GM12878 (cell line): ENCODE data around the gene FBLN5. TPM values are rescaled to one million over a fixed set of nuclear protein-coding genes. Genes with fewer than 3 reads are reported as not detected.
A peak's percentile ranks its signal among the peaks of the same experiment; 100 is the strongest.

Experiments used
- ATAC-seq: fragments of 200-7000 bp; cut with Tn5 transposase; 3 replicates; pipeline ENCODE4 v1.9.1; 2020; ENCODE audit warnings: mild to moderate bottlenecking, moderate library complexity
- BruUV-seq: library from RNA; stranded (reverse); fragments of 400-500 nt; replicated peaks from 2 replicates; lab custom pipeline; 2021; lab: Mats Ljungman, UMichigan
- CTCF ChIA-PET: fragments of 300-600 bp; sonication (Branson Sonifier 250); formaldehyde crosslinking; extraction: SDS; loops from one replicate; lab custom pipeline; 2021; ENCODE audit warnings: inconsistent platforms; lab: Yijun Ruan, JAX
- POLR2A ChIA-PET: fragments of 350-600 bp; formaldehyde crosslinking; extraction: SDS; loops from one replicate; lab custom pipeline; 2021; ENCODE audit warnings: inconsistent platforms; lab: Charles Lee
- RAD21 ChIA-PET: fragments of 300-600 bp; sonication (Branson Sonifier 250); formaldehyde crosslinking; loops from one replicate; lab custom pipeline; 2023; ENCODE audit warnings: antibody characterized with exemption; ENCODE audit not compliant: unreplicated experiment; lab: Charles Lee
- SMC1A ChIA-PET: fragments of 300-600 bp; sonication (Branson Sonifier 250); formaldehyde crosslinking; loops from one replicate; lab custom pipeline; 2023; ENCODE audit not compliant: unreplicated experiment, uncharacterized antibody; lab: Charles Lee
- DNase-seq: peaks from one replicate; pipeline ENCODE4 v3.0.0-alpha.2; 2011; ENCODE audit warnings: low read depth, low spot score
- FAIRE-seq: peaks from 3 replicates; lab custom pipeline; 2011; peaks lifted over from hg19 to GRCh38; lab: Jason Lieb, UNC
- H2AFZ ChIP-seq: 2 replicates; pipeline ENCODE4 v1.6.0; 2011; ENCODE audit warnings: low read depth, low read length, control low read depth; ENCODE audit not compliant: control insufficient read depth
- H3K27ac ChIP-seq: 2 replicates; pipeline ENCODE4 v1.5.1; 2011; ENCODE audit warnings: control low read depth; ENCODE audit not compliant: control insufficient read depth, insufficient read depth
- H3K27me3 ChIP-seq, 2 experiments: replicated peaks in 1 of 2; 2 replicates each; pipeline versions ENCODE4 v1.6.0 to v1.6.1; 2011; ENCODE audit warnings: low read length in 1 of 2; ENCODE audit not compliant: control insufficient read depth in 2 of 2, insufficient read depth in 2 of 2
- H3K36me3 ChIP-seq, 2 experiments: 2 replicates each; pipeline ENCODE4 v1.5.1; 2011; ENCODE audit warnings: low read length in 1 of 2; ENCODE audit not compliant: control insufficient read depth in 2 of 2, insufficient read depth in 2 of 2
- H3K4me1 ChIP-seq: 2 replicates; pipeline ENCODE4 v1.6.1; 2011; ENCODE audit warnings: mild to moderate bottlenecking, low read length, moderate library complexity, mixed read lengths; ENCODE audit not compliant: control insufficient read depth, insufficient read depth
- H3K4me2 ChIP-seq: 2 replicates; pipeline ENCODE4 v1.6.0; 2011; ENCODE audit warnings: control low read depth; ENCODE audit not compliant: control insufficient read depth, insufficient read depth
- H3K4me3 ChIP-seq: fragments of 200-600 bp; sonication (generic); 2 replicates; pipeline ENCODE4 v1.5.1; 2016
- H3K79me2 ChIP-seq: 2 replicates; pipeline ENCODE4 v1.6.0; 2011; ENCODE audit warnings: low read length; ENCODE audit not compliant: control insufficient read depth, insufficient read depth
- H3K9ac ChIP-seq: 2 replicates; pipeline ENCODE4 v1.8.0; 2011; ENCODE audit warnings: low read length, control low read depth, mixed read lengths; ENCODE audit not compliant: control insufficient read depth, insufficient read depth
- H3K9me3 ChIP-seq: replicated peaks from 3 replicates; pipeline ENCODE4 v1.5.1; 2011; ENCODE audit warnings: mild to moderate bottlenecking, low read length; ENCODE audit not compliant: control insufficient read depth, insufficient read depth
- H4K20me1 ChIP-seq: 2 replicates; pipeline ENCODE4 v1.6.0; 2011; ENCODE audit not compliant: control insufficient read depth, insufficient read depth
- BHLHE40 ChIP-seq, 2 experiments: fragments of 450-650 bp in 1 of 2; IDR thresholded peaks; 2 replicates each; pipeline ENCODE4 v1.6.1; 2011 to 2017; ENCODE audit warnings: low read depth in 2 of 2, borderline replicate concordance in 1 of 2, improper control_type of control experiment in 1 of 2, low read length in 1 of 2, mild to moderate bottlenecking in 1 of 2
- CEBPZ ChIP-seq: fragments of 150-350 bp; IDR thresholded peaks from 2 replicates; pipeline ENCODE4 v1.6.1; 2016; ENCODE audit warnings: low read depth, low read length
- CREM ChIP-seq: IDR thresholded peaks from 2 replicates; pipeline ENCODE4 v1.6.1; 2014; ENCODE audit warnings: antibody characterized with exemption, low read depth
- IKZF2 ChIP-seq, 2 experiments: fragments of 450-650 bp; IDR thresholded peaks; 2 replicates each; pipeline ENCODE4 v1.6.1; 2017; ENCODE audit warnings: mild to moderate bottlenecking in 2 of 2, moderate library complexity in 2 of 2
- MTA2 ChIP-seq: fragments of 450-650 bp; IDR thresholded peaks from 2 replicates; pipeline ENCODE4 v1.6.1; 2016; ENCODE audit warnings: low read depth, mild to moderate bottlenecking, moderate library complexity
- NBN ChIP-seq: fragments of 450-650 bp; IDR thresholded peaks from 2 replicates; pipeline ENCODE4 v1.6.1; 2016
- NFXL1 ChIP-seq: fragments of 450-650 bp; IDR thresholded peaks from 2 replicates; pipeline ENCODE4 v1.6.1; 2017; ENCODE audit warnings: antibody characterized with exemption, mild to moderate bottlenecking, borderline replicate concordance
- PKNOX1 ChIP-seq: fragments of 450-650 bp; IDR thresholded peaks from 2 replicates; pipeline ENCODE4 v1.6.1; 2016; ENCODE audit warnings: mild to moderate bottlenecking
- POLR2A ChIP-seq: IDR thresholded peaks from 2 replicates; pipeline ENCODE4 v1.6.1; 2011; ENCODE audit warnings: low read depth, mild to moderate bottlenecking, low read length
- RAD21 ChIP-seq: IDR thresholded peaks from 2 replicates; pipeline ENCODE4 v1.6.1; 2011; ENCODE audit warnings: mild to moderate bottlenecking, low read depth, low read length, moderate library complexity; ENCODE audit not compliant: insufficient read depth
- RFX5 ChIP-seq: IDR thresholded peaks from 2 replicates; pipeline ENCODE4 v1.6.1; 2011; ENCODE audit warnings: low read depth, low read length, improper control_type of control experiment
- SMC3 ChIP-seq: IDR thresholded peaks from 2 replicates; pipeline ENCODE4 v1.6.1; 2011; ENCODE audit warnings: low read length, improper control_type of control experiment, borderline replicate concordance
- SP1 ChIP-seq: IDR thresholded peaks from one replicate; pipeline ENCODE4 v1.6.1; 2011; ENCODE audit warnings: low read depth, low read length
- ZBTB4 ChIP-seq: fragments of 450-650 bp; formaldehyde crosslinking; IDR thresholded peaks from 2 replicates; pipeline ENCODE4 v1.4.0; 2022; ENCODE audit warnings: mild to moderate bottlenecking, moderate library complexity
- WGBS: methylation state at CpG from one replicate; pipeline ENCODE4 v1.1.6; 2016; ENCODE audit warnings: low lambda C conversion rate; ENCODE audit not compliant: insufficient replicate concordance, insufficient coverage; ENCODE audit errors: missing lambda C conversion rate; 5-methylcytosine and 5-hydroxymethylcytosine counted together
- in situ Hi-C: fragments of 300-500 bp; cut with MboI; formaldehyde crosslinking; loops from 9 replicates; pipeline ENCODE4 v1.14.3; 2018; ENCODE audit warnings: mixed read lengths
- intact Hi-C: fragments of 100-400 bp; cut with micrococcal nuclease; formaldehyde crosslinking; loops from one replicate; pipeline ENCODE4 v1.14.2; 2022; ENCODE audit not compliant: unreplicated experiment
- polyA plus RNA-seq, 11 experiments: library from polyadenylated mRNA; depleted of rRNA in 4 of 11; unstranded in 6 of 11; stranded (reverse) in 5 of 11; fragments of >200 nt; fragmentation: Nextera tagmentation in 4 of 11; fragmentation: Illumina TruSeq in 1 of 11; extraction: Ambion mirVana in 4 of 11; extraction: Trizol in 1 of 11; gene quantifications; 1 replicate in 1 of 11; 2 replicates in 10 of 11; pipeline versions ENCODE4 v1.2.1 to v1.2.3, GENCODE V29; 2011 to 2016; ENCODE audit warnings: inconsistent platforms in 2 of 11, missing spikeins in 2 of 11, low read depth in 1 of 11
- total RNA-seq, 4 experiments: library from RNA; depleted of rRNA in 3 of 4; stranded (reverse); fragments of >200 nt in 3 of 4; fragmentation: Illumina TruSeq in 1 of 4; extraction: Trizol in 1 of 4; gene quantifications; 2 replicates each; pipeline versions ENCODE4 v1.2.1 to v1.2.3, GENCODE V29; 2013 to 2021

FBLN5 gene
- total and polyA plus RNA-seq, 10 of the 15 experiments (the other 5 are each of a cell fraction or from before 2014, with no cell fraction given): 0.03 to 0.64 (median 0.24) TPM

GRCh38 chr14:91860238-91860637 is 87.3 kb downstream of the FBLN5 start (continued):
- TF ChIP-seq RAD21: no peak
- TF ChIP-seq, all 136 proteins: peak for 0

GRCh38 chr14:91858536-91859275 is 88.8 kb downstream of the FBLN5 start:
- in situ Hi-C loops (no loop called here), intact Hi-C loops (no loop called here)
- H3K9ac ChIP-seq: no peak overlapping the region
- peaks cover 0 to 2% of the 10 kb centered on the region in 2 experiments; a peak in 1 of 4 replicates for H3K27me3 ChIP-seq
- FAIRE-seq: no peak
- ChIA-PET RAD21 (interaction anchor here (0.9 kb wide), 1 partner anchor 23 kb away, joined by 3 read pairs; no protein-coding TSS in a partner anchor), CTCF (interaction anchor here (0.7 to 2.2 kb wide), 3 partner anchors 12 to 209 kb away, joined by 3 to 6 read pairs (median 5); no protein-coding TSS in a partner anchor), POLR2A (no interaction called here), SMC1A (interaction anchor here (0.8 to 1.3 kb wide), 3 partner anchors 16 to 209 kb away, joined by 3 to 7 read pairs (median 4); no protein-coding TSS in a partner anchor)
- H2AFZ ChIP-seq: no peak overlapping the region
- no peak overlapping the region for H3K27ac ChIP-seq
- H3K4me3 ChIP-seq: no peak overlapping the region
- 25% methylated on average over 8 of the region's 8 CpGs for WGBS
- no peaks in the 10 kb centered on the region for H3K79me2 ChIP-seq
- H3K36me3 ChIP-seq: no peaks in the 10 kb centered on the region
- no TSS peak for BruUV-seq
- H3K4me2 ChIP-seq: no peak overlapping the region
- H3K4me1 ChIP-seq: peaks cover 10% of the 10 kb centered on the region
- no peak for DNase-seq
- peak; percentile 90 for ATAC-seq
- H3K9me3 ChIP-seq: no peaks in the 10 kb centered on the region
- no peaks in the 10 kb centered on the region for H4K20me1 ChIP-seq
- TF ChIP-seq SMC3: peak; percentile 45; the same call in 1 of the 2 replicates
- TF ChIP-seq IKZF2 (IDR thresholded peaks at IDR 0.05): peak; percentile 27 to 52; a peak in 2 of 4 replicates
- no peak for TF ChIP-seq NFXL1
- TF ChIP-seq SP1: no peak
- no peak for TF ChIP-seq CEBPZ
- TF ChIP-seq RFX5: no peak
- TF ChIP-seq BHLHE40 (IDR thresholded peaks at IDR 0.05; ENCODE audit: borderline replicate concordance in 1 of 2, low read depth in 2 of 2, low read length in 1 of 2): peak; percentile 16 to 38; a peak in 2 of 4 replicates
- TF ChIP-seq ZBTB4 (CRISPR knock-in tag): no peak
- TF ChIP-seq MTA2: peak; percentile 32; the same call in 1 of the 2 replicates
- TF ChIP-seq POLR2A: no peak
- TF ChIP-seq CREM: no peak
- TF ChIP-seq PKNOX1: peak; percentile 18; the same call in 1 of the 2 replicates
- TF ChIP-seq RAD21: peak; percentile 64
- no peak for TF ChIP-seq NBN
